ENCODE measurements around the gene FAM98C. TPM values are rescaled to one million over a fixed set of nuclear protein-coding genes. Genes with fewer than 3 reads are reported as not detected.
"Not testable (repeated sequence)": the region's sequence is repeated elsewhere in the genome, so short reads cannot be mapped to it uniquely, and the experiment has no call there.

Gene FAM98C
- total RNA-seq, 2 donors from 2014 or later = 21.8 to 25.8 TPM

GRCh38 chr19:38394488-38394887 is 8.4 kb upstream of the FAM98C start:
- peaks cover 20 to 23% of the 10 kb centered on the region in 2 donors for H3K4me1 Mint-ChIP-seq (ENCODE audit: low read depth in 2 of 2)
- DNase-seq (ENCODE audit: low spot score) (peak; percentile 80), ATAC-seq (peak; percentile 70 to 76)
- H3K27ac Mint-ChIP-seq = peak overlapping the region in 1 of 2 donors; percentile 56
- H3K36me3 Mint-ChIP-seq = no peaks in the 10 kb centered on the region
- H3K4me3 Mint-ChIP-seq = peak overlapping the region; percentile 79
- H3K27me3 Mint-ChIP-seq = peaks cover 32 to 36% of the 10 kb centered on the region in 2 donors
- H3K9me3 Mint-ChIP-seq = no peaks in the 10 kb centered on the region

GRCh38 chr19:38395381-38396114 is 7.3 kb upstream of the FAM98C start:
- H3K27ac Mint-ChIP-seq = no peak overlapping the region

GRCh38 chr19:38399081-38399480 is 3.8 kb upstream of the FAM98C start:
- no peak for DNase-seq (ENCODE audit: low spot score)
- H3K36me3 Mint-ChIP-seq = no peaks in the 10 kb centered on the region
- peaks cover 7 to 14% of the 10 kb centered on the region in 2 donors for H3K4me1 Mint-ChIP-seq (ENCODE audit: low read depth in 2 of 2)
- ATAC-seq = no peak
- peaks cover 19% of the 10 kb centered on the region in 2 donors for H3K27me3 Mint-ChIP-seq
- no peak overlapping the region for H3K4me3 Mint-ChIP-seq
- no peak overlapping the region for H3K27ac Mint-ChIP-seq
- no peaks in the 10 kb centered on the region for H3K9me3 Mint-ChIP-seq

More at GRCh38 chr19:38395381-38396114, 7.3 kb upstream of the FAM98C start:
- Mint-ChIP-seq H3K9me3 (no peaks in the 10 kb centered on the region), H3K36me3 (no peaks in the 10 kb centered on the region), H3K27me3 (peaks cover 34 to 36% of the 10 kb centered on the region in 2 donors), H3K4me3 (peak overlapping the region; percentile 79), H3K4me1 (ENCODE audit: low read depth in 2 of 2) (peaks cover 13 to 17% of the 10 kb centered on the region in 2 donors)
- ATAC-seq (peak; percentile 80 to 81), DNase-seq (ENCODE audit: low spot score) (no peak)

- DNase-seq (ENCODE audit: low spot score) = no peak
- no peak overlapping the region for H3K27ac Mint-ChIP-seq
- peaks cover 6 to 15% of the 10 kb centered on the region in 2 donors for H3K4me1 Mint-ChIP-seq (ENCODE audit: low read depth in 2 of 2)
- no peak overlapping the region for H3K4me3 Mint-ChIP-seq
- peaks cover 17 to 18% of the 10 kb centered on the region in 2 donors for H3K27me3 Mint-ChIP-seq
- ATAC-seq = no peak
- no peaks in the 10 kb centered on the region for H3K36me3 Mint-ChIP-seq
- H3K9me3 Mint-ChIP-seq = no peaks in the 10 kb centered on the region
Observed at GRCh38 chr19:38399537-38399936, 3.4 kb upstream of the FAM98C start.

GRCh38 chr19:38400361-38400760 is 2.5 kb upstream of the FAM98C start:
- no peak overlapping the region for H3K27ac Mint-ChIP-seq
- H3K9me3 Mint-ChIP-seq = no peaks in the 10 kb centered on the region
- DNase-seq (ENCODE audit: low spot score) (no peak), ATAC-seq (no peak)
- H3K4me3 Mint-ChIP-seq = no peak overlapping the region
- peaks cover 0 to 11% of the 10 kb centered on the region in 2 donors for H3K4me1 Mint-ChIP-seq (ENCODE audit: low read depth in 2 of 2)
- peaks cover 15 to 17% of the 10 kb centered on the region in 2 donors for H3K27me3 Mint-ChIP-seq
- H3K36me3 Mint-ChIP-seq = no peaks in the 10 kb centered on the region

- peaks cover 15 to 17% of the 10 kb centered on the region in 2 donors for H3K27me3 Mint-ChIP-seq
- DNase-seq (ENCODE audit: low spot score) (no peak), ATAC-seq (no peak)
- H3K36me3 Mint-ChIP-seq = no peaks in the 10 kb centered on the region
- no peak overlapping the region for H3K4me3 Mint-ChIP-seq
- H3K4me1 Mint-ChIP-seq (ENCODE audit: low read depth in 2 of 2) = peaks cover 0 to 11% of the 10 kb centered on the region in 2 donors
- H3K9me3 Mint-ChIP-seq = no peaks in the 10 kb centered on the region
- H3K27ac Mint-ChIP-seq = peak overlapping the region in 1 of 2 donors; percentile 51
Observed at GRCh38 chr19:38401148-38401547, 1.7 kb upstream of the FAM98C start.

- no peaks in the 10 kb centered on the region for H3K9me3 Mint-ChIP-seq
- H3K4me1 Mint-ChIP-seq (ENCODE audit: low read depth in 2 of 2) = peaks cover 0 to 7% of the 10 kb centered on the region in 2 donors
- DNase-seq (ENCODE audit: low spot score) (no peak), ATAC-seq (no peak)
- peaks cover 7 to 9% of the 10 kb centered on the region in 2 donors for H3K27me3 Mint-ChIP-seq
- H3K4me3 Mint-ChIP-seq = peak overlapping the region; percentile 86
- no peaks in the 10 kb centered on the region for H3K36me3 Mint-ChIP-seq
- H3K27ac Mint-ChIP-seq = peak overlapping the region; percentile 69 to 82
Observed at GRCh38 chr19:38402623-38402966, 298 bp upstream of the FAM98C start.

- Mint-ChIP-seq H3K36me3 (no peaks in the 10 kb centered on the region), H3K27me3 (peaks cover 0 to 2% of the 10 kb centered on the region in 2 donors), H3K9me3 (no peaks in the 10 kb centered on the region), H3K27ac (peak overlapping the region in 1 of 2 donors; percentile 53), H3K4me3 (peak overlapping the region; percentile 34), H3K4me1 (ENCODE audit: low read depth in 2 of 2) (peaks cover 0 to 10% of the 10 kb centered on the region in 2 donors)
- ATAC-seq (no peak), DNase-seq (ENCODE audit: low spot score) (no peak)
Observed at GRCh38 chr19:38404858-38405257, 2.0 kb downstream of the FAM98C start.

- peak overlapping the region; percentile 34 for H3K4me3 Mint-ChIP-seq
- H3K36me3 Mint-ChIP-seq = no peaks in the 10 kb centered on the region
- H3K27me3 Mint-ChIP-seq = no peaks in the 10 kb centered on the region
- no peak overlapping the region for H3K27ac Mint-ChIP-seq
- ATAC-seq (no peak), DNase-seq (ENCODE audit: low spot score) (no peak)
- H3K9me3 Mint-ChIP-seq = no peaks in the 10 kb centered on the region
- H3K4me1 Mint-ChIP-seq (ENCODE audit: low read depth in 2 of 2) = peaks cover 0 to 10% of the 10 kb centered on the region in 2 donors
Observed at GRCh38 chr19:38405276-38405675, 2.4 kb downstream of the FAM98C start.

GRCh38 chr19:38409631-38410133 is 6.8 kb downstream of the FAM98C start:
- no peak for DNase-seq (ENCODE audit: low spot score)
- no peak overlapping the region for H3K27ac Mint-ChIP-seq
- peaks cover 0 to 3% of the 10 kb centered on the region in 2 donors for H3K4me1 Mint-ChIP-seq (ENCODE audit: low read depth in 2 of 2)
- H3K27me3 Mint-ChIP-seq = no peaks in the 10 kb centered on the region
- no peak for ATAC-seq
- no peaks in the 10 kb centered on the region for H3K9me3 Mint-ChIP-seq
- H3K4me3 Mint-ChIP-seq = no peak overlapping the region
- H3K36me3 Mint-ChIP-seq = no peaks in the 10 kb centered on the region

GRCh38 chr19:38410407-38410806 is 7.5 kb downstream of the FAM98C start:
- DNase-seq (ENCODE audit: low spot score); H3K9me3 Mint-ChIP-seq; H3K27ac Mint-ChIP-seq; ATAC-seq; H3K4me3 Mint-ChIP-seq; H3K27me3 Mint-ChIP-seq; H3K36me3 Mint-ChIP-seq; H3K4me1 Mint-ChIP-seq (ENCODE audit: low read depth in 2 of 2): not testable (repeated sequence)

- ATAC-seq (peak in 1 of 2 donors; percentile 32), DNase-seq (ENCODE audit: low spot score) (no peak)
- Mint-ChIP-seq H3K4me1 (ENCODE audit: low read depth in 2 of 2) (peaks cover 0 to 3% of the 10 kb centered on the region in 2 donors), H3K27me3 (no peaks in the 10 kb centered on the region), H3K9me3 (no peaks in the 10 kb centered on the region), H3K36me3 (no peaks in the 10 kb centered on the region), H3K27ac (no peak overlapping the region), H3K4me3 (no peak overlapping the region)
Observed at GRCh38 chr19:38411041-38411712, 8.3 kb downstream of the FAM98C start.

GRCh38 chr19:38411898-38412297 is 9.0 kb downstream of the FAM98C start:
- not testable (repeated sequence) for H3K27ac Mint-ChIP-seq

GRCh38 chr19:38412491-38412890 is 9.6 kb downstream of the FAM98C start:
- no peaks in the 10 kb centered on the region for H3K36me3 Mint-ChIP-seq
- ATAC-seq = no peak
- peaks cover 7 to 13% of the 10 kb centered on the region in 2 donors for H3K4me1 Mint-ChIP-seq (ENCODE audit: low read depth in 2 of 2)
- H3K27me3 Mint-ChIP-seq = no peaks in the 10 kb centered on the region
- H3K4me3 Mint-ChIP-seq = no peak overlapping the region
- no peak for DNase-seq (ENCODE audit: low spot score)
- H3K27ac Mint-ChIP-seq = no peak overlapping the region
- H3K9me3 Mint-ChIP-seq = no peaks in the 10 kb centered on the region

More at GRCh38 chr19:38411898-38412297, 9.0 kb downstream of the FAM98C start:
- not testable (repeated sequence) for DNase-seq (ENCODE audit: low spot score); H3K36me3 Mint-ChIP-seq; H3K4me3 Mint-ChIP-seq; H3K4me1 Mint-ChIP-seq (ENCODE audit: low read depth in 2 of 2); H3K9me3 Mint-ChIP-seq; H3K27me3 Mint-ChIP-seq; ATAC-seq
